H9 (cell line): Measurements from ENCODE around the gene PGLYRP3. TPM values are rescaled to one million over a fixed set of nuclear protein-coding genes. Genes with fewer than 3 reads are reported as not detected.

Source experiments
- DNase-seq: peaks from one replicate; pipeline ENCODE4 v3.0.0-alpha.2; 2017
- H2AFZ ChIP-seq: one replicate; pipeline ENCODE4 v1.6.1; 2013; ENCODE audit warnings: mild to moderate bottlenecking, low read length, control low read depth, moderate library complexity
- H2AK5ac ChIP-seq: 2 replicates; pipeline ENCODE4 v1.6.1; 2013; ENCODE audit warnings: low read length, control low read depth, mixed read lengths; ENCODE audit not compliant: insufficient read length
- H2BK120ac ChIP-seq: one replicate; pipeline ENCODE4 v1.6.1; 2013; ENCODE audit warnings: low read depth, mild to moderate bottlenecking, low read length, control low read depth, inconsistent platforms; ENCODE audit not compliant: poor library complexity, severe bottlenecking
- H2BK12ac ChIP-seq: 2 replicates; pipeline ENCODE4 v1.6.1; 2013; ENCODE audit warnings: low read length, control low read depth, mixed read lengths, low read depth; ENCODE audit not compliant: insufficient read length
- H2BK15ac ChIP-seq: 2 replicates; pipeline ENCODE4 v1.6.1; 2013; ENCODE audit warnings: low read depth, low read length, control low read depth
- H2BK20ac ChIP-seq: one replicate; pipeline ENCODE4 v1.6.1; 2013; ENCODE audit warnings: low read depth, mild to moderate bottlenecking, low read length, control low read depth, inconsistent platforms; ENCODE audit not compliant: poor library complexity, severe bottlenecking
- H2BK5ac ChIP-seq: 2 replicates; pipeline ENCODE4 v1.6.1; 2013; ENCODE audit warnings: low read length, control low read depth, mixed read lengths; ENCODE audit not compliant: insufficient read length
- H3K14ac ChIP-seq: 2 replicates; pipeline ENCODE4 v1.6.1; 2013; ENCODE audit warnings: low read length, control low read depth; ENCODE audit not compliant: insufficient read depth
- H3K18ac ChIP-seq: 2 replicates; pipeline ENCODE4 v1.6.1; 2013; ENCODE audit warnings: low read depth, mild to moderate bottlenecking, mixed read lengths, low read length, control low read depth; ENCODE audit not compliant: insufficient read length
- H3K23ac ChIP-seq: 2 replicates; pipeline ENCODE4 v1.6.1; 2013; ENCODE audit warnings: low read length, control low read depth, mixed read lengths, low read depth; ENCODE audit not compliant: insufficient read length
- H3K23me2 ChIP-seq: 2 replicates; pipeline ENCODE4 v1.6.1; 2013; ENCODE audit warnings: low read depth, mild to moderate bottlenecking, mixed read lengths, low read length, control low read depth; ENCODE audit not compliant: insufficient read length, poor library complexity, severe bottlenecking
- H3K27ac ChIP-seq: 2 replicates; pipeline ENCODE4 v1.5.1; 2013; ENCODE audit warnings: low read length, control low read depth, mixed read lengths, low read depth; ENCODE audit not compliant: insufficient read length
- H3K27me3 ChIP-seq: 2 replicates; pipeline ENCODE4 v1.6.1; 2013; ENCODE audit warnings: low read length, control low read depth, inconsistent platforms; ENCODE audit not compliant: insufficient read depth
- H3K4ac ChIP-seq: 2 replicates; pipeline ENCODE4 v1.6.1; 2013; ENCODE audit warnings: low read depth, mild to moderate bottlenecking, control low read depth, inconsistent platforms, low read length, moderate library complexity
- H3K4me1 ChIP-seq: 2 replicates; pipeline ENCODE4 v1.6.1; 2013; ENCODE audit warnings: low read length, control low read depth, inconsistent platforms; ENCODE audit not compliant: insufficient read depth
- H3K4me2 ChIP-seq: 2 replicates; pipeline ENCODE4 v1.6.1; 2013; ENCODE audit warnings: low read length, control low read depth, mixed read lengths; ENCODE audit not compliant: insufficient read length, insufficient read depth
- H3K56ac ChIP-seq: 2 replicates; pipeline ENCODE4 v1.6.1; 2013; ENCODE audit warnings: low read depth, mild to moderate bottlenecking, mixed read lengths, low read length, control low read depth; ENCODE audit not compliant: insufficient read length
- H3K79me1 ChIP-seq: 2 replicates; pipeline ENCODE4 v1.6.1; 2013; ENCODE audit warnings: low read depth, mild to moderate bottlenecking, moderate library complexity, low read length, control low read depth, inconsistent platforms; ENCODE audit not compliant: insufficient read depth, poor library complexity, severe bottlenecking
- H3K79me2 ChIP-seq: 2 replicates; pipeline ENCODE4 v1.6.1; 2013; ENCODE audit warnings: low read length, control low read depth, inconsistent platforms; ENCODE audit not compliant: insufficient read depth
- H3K9ac ChIP-seq: 2 replicates; pipeline ENCODE4 v1.6.1; 2013; ENCODE audit warnings: low read length, control low read depth, mixed read lengths; ENCODE audit not compliant: insufficient read length; ENCODE audit errors: extremely low read depth
- H3K9me3 ChIP-seq: one replicate; pipeline ENCODE4 v1.6.1; 2013; ENCODE audit warnings: low read depth, low read length, inconsistent platforms; ENCODE audit not compliant: control insufficient read depth
- H3T11ph ChIP-seq: one replicate; pipeline ENCODE4 v1.6.1; 2013; ENCODE audit warnings: mild to moderate bottlenecking, low read length, control low read depth, inconsistent platforms
- H4K20me1 ChIP-seq: one replicate; pipeline ENCODE4 v1.6.1; 2013; ENCODE audit not compliant: control insufficient read depth, insufficient read length, insufficient read depth
- H4K5ac ChIP-seq: 2 replicates; pipeline ENCODE4 v1.6.1; 2013; ENCODE audit warnings: low read depth, mild to moderate bottlenecking, mixed read lengths, low read length, control low read depth; ENCODE audit not compliant: insufficient read length
- H4K8ac ChIP-seq: replicated peaks from 2 replicates; pipeline ENCODE4 v1.6.1; 2013; ENCODE audit warnings: low read length, control low read depth, mixed read lengths, low read depth; ENCODE audit not compliant: insufficient read length
- H4K91ac ChIP-seq: 2 replicates; pipeline ENCODE4 v1.6.1; 2013; ENCODE audit warnings: low read depth, mild to moderate bottlenecking, moderate library complexity, mixed read lengths, low read length, control low read depth; ENCODE audit not compliant: insufficient read length
- H3K27ac Mint-ChIP-seq, 3 experiments: 2 replicates in 2 of 3; 3 replicates in 1 of 3; pipeline ENCODE4 v1.8.0; 2020 to 2021; ENCODE audit warnings: mixed read lengths in 3 of 3, mild to moderate bottlenecking in 1 of 3, moderate library complexity in 1 of 3
- H3K27me3 Mint-ChIP-seq: 2 replicates; pipeline ENCODE4 v1.8.0; 2021; ENCODE audit warnings: low read depth, mild to moderate bottlenecking, moderate library complexity, mixed read lengths
- H3K36me3 Mint-ChIP-seq, 3 experiments: 2 replicates in 2 of 3; 3 replicates in 1 of 3; pipeline ENCODE4 v1.8.0; 2020 to 2021; ENCODE audit warnings: low read depth in 3 of 3, mixed read lengths in 3 of 3; ENCODE audit not compliant: insufficient read depth in 1 of 3
- H3K4me1 Mint-ChIP-seq, 2 experiments: 2 replicates each; pipeline ENCODE4 v1.8.0; 2020; ENCODE audit warnings: mixed read lengths in 2 of 2
- H3K4me3 Mint-ChIP-seq, 2 experiments: 2 replicates in 1 of 2; 3 replicates in 1 of 2; pipeline ENCODE4 v1.8.0; 2020 to 2021; ENCODE audit warnings: mild to moderate bottlenecking in 2 of 2, mixed read lengths in 2 of 2, moderate library complexity in 1 of 2
- H3K9me3 Mint-ChIP-seq, 2 experiments: 2 replicates in 1 of 2; 3 replicates in 1 of 2; pipeline ENCODE4 v1.8.0; 2020; ENCODE audit warnings: mild to moderate bottlenecking in 2 of 2, mixed read lengths in 2 of 2, moderate library complexity in 1 of 2
- WGBS: extraction: QIAGEN DNeasy Blood & Tissue Kit; methylation state at CpG from one replicate; pipeline ENCODE4 v1.1.7; 2013; ENCODE audit warnings: missing lambda C conversion rate, low lambda C conversion rate, mixed read lengths; ENCODE audit not compliant: insufficient read length; ENCODE audit errors: extremely low coverage; 5-methylcytosine and 5-hydroxymethylcytosine counted together
- total RNA-seq: library from RNA; stranded (reverse); gene quantifications from 2 replicates; pipeline ENCODE4 v1.2.1, GENCODE V29; 2021
- TF ChIP-seq, protein P1 (sequence below): fragments of 200-600 bp; sonication (generic); conservative IDR thresholded peaks from 3 replicates; pipeline ENCODE4 v1.8.0; 2021; ENCODE audit warnings: antibody characterized with exemption, mild to moderate bottlenecking

PGLYRP3 gene
- total RNA-seq, 1 experiment from 2014 or later = not detected

GRCh38 chr1:153348511-153349362, 36.0 kb upstream of the PGLYRP3 start, which contains the start of gene PGLYRP4:
PGLYRP4 (minus strand) TSS chr1:153348841; CDS start chr1:153347932, 909 bp downstream.
- no peak within 1 kb of the TSS for H4K5ac ChIP-seq
- no peak within 1 kb of the TSS for H2BK20ac ChIP-seq
- H3K18ac ChIP-seq = no peak within 1 kb of the TSS
- H3K23me2 ChIP-seq = no peaks in the 10 kb centered on the region
- H3K79me2 ChIP-seq = no peaks in the 10 kb centered on the region
- H2AK5ac ChIP-seq = no peak within 1 kb of the TSS
- H4K91ac ChIP-seq = no peak within 1 kb of the TSS
- no peak within 1 kb of the TSS for H3K27ac ChIP-seq
- peaks cover 0 to 1% of the 10 kb centered on the region in 2 experiments; a peak in 1 of 4 replicates for H3K4me1 Mint-ChIP-seq
- no peaks in the 10 kb centered on the region for H3K9me3 Mint-ChIP-seq
- H3K14ac ChIP-seq = no peak within 1 kb of the TSS
- DNase-seq = peak; percentile 58
- no peak within 1 kb of the TSS for H2AFZ ChIP-seq
- H3K4ac ChIP-seq = no peak within 1 kb of the TSS
- no peak within 1 kb of the TSS for H2BK12ac ChIP-seq
- no peaks in the 10 kb centered on the region for H3K27me3 ChIP-seq
- H2BK15ac ChIP-seq = no peak within 1 kb of the TSS
- H3K56ac ChIP-seq = no peak within 1 kb of the TSS
- no peaks in the 10 kb centered on the region for H3K79me1 ChIP-seq
- no peaks in the 10 kb centered on the region; a peak in 1 of 7 replicates for H3K36me3 Mint-ChIP-seq
- H3K4me2 ChIP-seq = no peak within 1 kb of the TSS
- H3K27me3 Mint-ChIP-seq = peaks cover 30% of the 10 kb centered on the region
- H3K9ac ChIP-seq = no peak within 1 kb of the TSS
- no peak within 1 kb of the TSS for H3K23ac ChIP-seq
- no peak within 1 kb of the TSS for H3K4me3 Mint-ChIP-seq
- no peaks in the 10 kb centered on the region for H3K9me3 ChIP-seq
- TF ChIP-seq, protein P1, sequence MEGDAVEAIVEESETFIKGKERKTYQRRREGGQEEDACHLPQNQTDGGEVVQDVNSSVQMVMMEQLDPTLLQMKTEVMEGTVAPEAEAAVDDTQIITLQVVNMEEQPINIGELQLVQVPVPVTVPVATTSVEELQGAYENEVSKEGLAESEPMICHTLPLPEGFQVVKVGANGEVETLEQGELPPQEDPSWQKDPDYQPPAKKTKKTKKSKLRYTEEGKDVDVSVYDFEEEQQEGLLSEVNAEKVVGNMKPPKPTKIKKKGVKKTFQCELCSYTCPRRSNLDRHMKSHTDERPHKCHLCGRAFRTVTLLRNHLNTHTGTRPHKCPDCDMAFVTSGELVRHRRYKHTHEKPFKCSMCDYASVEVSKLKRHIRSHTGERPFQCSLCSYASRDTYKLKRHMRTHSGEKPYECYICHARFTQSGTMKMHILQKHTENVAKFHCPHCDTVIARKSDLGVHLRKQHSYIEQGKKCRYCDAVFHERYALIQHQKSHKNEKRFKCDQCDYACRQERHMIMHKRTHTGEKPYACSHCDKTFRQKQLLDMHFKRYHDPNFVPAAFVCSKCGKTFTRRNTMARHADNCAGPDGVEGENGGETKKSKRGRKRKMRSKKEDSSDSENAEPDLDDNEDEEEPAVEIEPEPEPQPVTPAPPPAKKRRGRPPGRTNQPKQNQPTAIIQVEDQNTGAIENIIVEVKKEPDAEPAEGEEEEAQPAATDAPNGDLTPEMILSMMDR = 0 out of 3 replicates have a peak, but pooled peaks have one; percentile 8
- H3T11ph ChIP-seq = no peak within 1 kb of the TSS
- H3K4me1 ChIP-seq = no peaks in the 10 kb centered on the region
- no peak within 1 kb of the TSS for H2BK5ac ChIP-seq
- no peak within 1 kb of the TSS; a peak in 1 of 7 replicates for H3K27ac Mint-ChIP-seq
- no peak within 1 kb of the TSS for H2BK120ac ChIP-seq
- H4K20me1 ChIP-seq = no peaks in the 10 kb centered on the region
- no CpG with 5 or more reads among the region's 10 CpGs for WGBS
- H4K8ac ChIP-seq = no peak within 1 kb of the TSS
